Epithelial cell of esophagus (primary cell): ENCODE data around the gene APH1A.
A peak's percentile ranks its signal among the peaks of the same experiment; 100 is the strongest.
"Not testable (repeated sequence)": the region's sequence is repeated elsewhere in the genome, so short reads cannot be mapped to it uniquely, and the experiment has no call there.

Experiments used
- DNase-seq: peaks from one replicate; pipeline ENCODE4 v3.0.0; 2010; ENCODE audit warnings: low read depth
- H3K4me3 ChIP-seq: 2 replicates; pipeline ENCODE4 v1.5.1; 2011; ENCODE audit warnings: mild to moderate bottlenecking, low read length, control low read depth
- TF ChIP-seq, protein P1 (sequence below): IDR thresholded peaks from 2 replicates; pipeline ENCODE4 v1.5.1; 2011; ENCODE audit warnings: low read depth, mild to moderate bottlenecking, low read length, control low read depth, inconsistent platforms; ENCODE audit not compliant: insufficient read depth; ENCODE audit errors: missing control alignments

APH1A gene

DNA sequence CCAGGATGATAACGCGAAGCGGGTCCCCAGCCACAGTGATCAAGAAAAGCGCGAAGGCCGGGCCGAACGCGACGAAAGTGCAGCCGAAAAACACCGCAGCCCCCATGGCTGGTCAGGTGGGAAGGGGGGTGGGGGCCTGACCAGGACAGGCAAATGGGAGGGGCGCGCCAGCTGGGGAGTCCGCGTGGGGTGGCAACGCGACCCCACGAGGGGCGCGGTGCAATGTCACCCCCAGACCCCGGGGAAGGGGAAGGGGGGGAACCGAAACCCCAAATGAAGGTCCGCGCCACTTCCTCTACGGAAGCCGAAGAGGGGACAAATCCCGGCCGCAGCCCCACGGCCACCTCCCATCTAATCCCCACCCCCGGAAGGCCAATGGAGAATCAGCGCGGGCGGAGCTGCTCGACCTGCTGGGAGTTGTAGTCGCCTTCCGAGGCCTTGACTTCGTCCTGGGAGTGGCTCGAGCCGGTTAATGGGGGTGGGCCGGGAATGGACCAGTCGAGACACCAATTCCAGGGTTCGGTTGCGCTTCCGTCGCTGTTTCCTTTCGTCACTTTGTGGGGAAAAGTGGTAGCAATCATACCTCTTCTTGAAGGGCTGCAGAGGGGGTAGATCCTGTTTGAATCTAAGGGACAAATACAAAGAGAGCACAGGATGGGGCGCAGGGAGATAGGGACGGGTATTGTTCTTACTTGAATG, at the start of gene APH1A:
APH1A (minus strand) TSS at position 312 of the 699 bp plus-strand sequence; CDS start at position 106, 206 bp downstream.
- TF ChIP-seq, protein P1, sequence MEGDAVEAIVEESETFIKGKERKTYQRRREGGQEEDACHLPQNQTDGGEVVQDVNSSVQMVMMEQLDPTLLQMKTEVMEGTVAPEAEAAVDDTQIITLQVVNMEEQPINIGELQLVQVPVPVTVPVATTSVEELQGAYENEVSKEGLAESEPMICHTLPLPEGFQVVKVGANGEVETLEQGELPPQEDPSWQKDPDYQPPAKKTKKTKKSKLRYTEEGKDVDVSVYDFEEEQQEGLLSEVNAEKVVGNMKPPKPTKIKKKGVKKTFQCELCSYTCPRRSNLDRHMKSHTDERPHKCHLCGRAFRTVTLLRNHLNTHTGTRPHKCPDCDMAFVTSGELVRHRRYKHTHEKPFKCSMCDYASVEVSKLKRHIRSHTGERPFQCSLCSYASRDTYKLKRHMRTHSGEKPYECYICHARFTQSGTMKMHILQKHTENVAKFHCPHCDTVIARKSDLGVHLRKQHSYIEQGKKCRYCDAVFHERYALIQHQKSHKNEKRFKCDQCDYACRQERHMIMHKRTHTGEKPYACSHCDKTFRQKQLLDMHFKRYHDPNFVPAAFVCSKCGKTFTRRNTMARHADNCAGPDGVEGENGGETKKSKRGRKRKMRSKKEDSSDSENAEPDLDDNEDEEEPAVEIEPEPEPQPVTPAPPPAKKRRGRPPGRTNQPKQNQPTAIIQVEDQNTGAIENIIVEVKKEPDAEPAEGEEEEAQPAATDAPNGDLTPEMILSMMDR, result no peak
- peak; percentile 97 for DNase-seq
- H3K4me3 ChIP-seq, result peak within 1 kb of the TSS; percentile 93

DNA sequence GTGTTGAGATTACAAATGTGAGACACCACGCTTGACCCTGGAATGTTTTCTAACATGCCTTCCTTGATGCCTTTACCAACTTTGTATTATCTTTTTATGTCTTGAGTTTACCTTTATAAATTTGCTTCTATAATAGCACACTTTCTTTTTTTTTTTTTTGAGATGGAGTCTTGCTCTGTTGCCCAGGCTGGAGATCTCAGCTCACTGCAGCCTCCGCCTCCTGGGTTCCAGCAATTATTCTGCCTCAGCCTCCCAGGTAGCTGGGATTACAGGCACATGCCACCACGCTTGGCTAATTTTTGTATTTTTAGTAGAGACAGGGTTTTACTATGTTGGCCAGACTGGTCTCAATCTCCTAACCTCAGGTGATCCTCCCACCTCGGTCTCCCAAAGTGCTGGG, 45.9 kb upstream of the APH1A start:
- DNase-seq, H3K4me3 ChIP-seq: not testable (repeated sequence)

DNA sequence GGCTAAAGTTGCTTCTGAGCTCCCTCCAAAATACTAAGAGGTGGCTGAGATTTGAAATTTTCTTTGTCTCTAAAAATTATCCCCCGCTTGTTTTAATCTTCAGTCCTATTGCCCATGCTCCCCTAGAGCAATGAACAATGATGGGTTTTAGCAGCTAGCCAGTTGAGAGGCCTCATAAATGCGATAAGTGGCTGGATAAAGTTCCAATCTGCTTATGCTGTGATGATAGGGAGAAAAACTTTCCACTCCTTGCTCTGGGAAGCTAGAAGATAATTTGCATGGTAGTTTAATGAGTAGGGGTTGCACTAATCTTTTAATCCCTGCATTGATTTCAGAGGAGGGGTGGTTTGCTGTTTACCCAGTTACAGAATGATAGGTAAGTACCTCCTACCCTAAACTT, 42.9 kb upstream of the APH1A start:
- H3K4me3 ChIP-seq, result no peak overlapping the region
- DNase-seq, result no peak
- TF ChIP-seq, protein P1, result no peak

DNA sequence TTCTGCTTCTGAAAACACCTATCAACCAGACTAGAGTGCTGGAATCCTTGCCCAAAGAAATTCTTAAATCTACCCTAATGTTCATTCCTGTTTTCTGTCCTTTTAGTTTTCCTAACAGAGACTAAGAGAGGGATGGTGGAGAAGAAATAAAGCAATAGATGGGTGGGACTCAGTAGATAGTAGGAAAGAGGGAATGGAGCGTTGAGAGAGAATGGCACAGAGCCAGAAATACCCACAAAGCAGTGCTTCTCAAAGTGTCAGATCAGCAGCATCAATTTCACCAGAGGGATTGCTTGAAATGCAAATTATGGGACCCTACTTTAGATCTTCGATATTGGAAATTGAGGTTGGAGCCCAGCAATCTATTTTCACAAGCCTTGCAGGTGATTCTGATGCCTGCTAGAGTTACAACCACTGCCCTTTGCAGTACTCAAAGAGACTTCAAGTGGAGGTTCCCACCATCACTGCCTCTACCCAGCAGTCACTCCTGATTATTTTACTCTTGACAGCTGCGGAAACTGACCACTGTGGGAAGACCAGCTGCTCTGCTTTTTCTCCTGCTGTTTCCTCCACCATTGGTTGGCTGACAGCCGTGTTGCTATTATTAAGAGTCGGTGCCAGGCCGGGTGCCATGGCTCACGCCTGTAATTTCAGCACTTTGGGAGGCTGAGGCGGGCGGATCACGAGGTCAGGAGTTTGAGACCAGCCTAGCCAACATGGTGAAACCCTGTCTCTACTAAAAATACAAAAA, 41.1 kb upstream of the APH1A start:
- TF ChIP-seq, protein P1, result no peak
- H3K4me3 ChIP-seq, result no peak overlapping the region
- DNase-seq, result no peak

DNA sequence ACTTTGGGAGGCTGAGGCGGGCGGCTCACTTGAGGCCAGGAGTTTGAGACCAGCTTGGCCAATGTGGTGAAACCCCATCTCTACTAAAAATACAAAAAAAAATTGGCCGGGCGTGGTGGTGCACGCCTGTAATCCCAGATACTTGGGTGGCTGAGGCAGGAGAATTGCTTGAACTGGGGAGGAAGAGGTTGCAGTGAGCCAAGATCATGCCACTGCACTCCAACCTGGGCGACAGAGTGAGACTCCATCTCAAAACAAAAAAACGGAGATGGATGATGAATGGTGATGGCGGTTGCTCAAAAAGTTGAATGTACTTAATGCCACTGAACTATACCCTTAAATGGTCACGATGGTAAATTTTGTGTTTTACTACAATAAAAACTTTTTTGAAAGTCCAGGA, 39.8 kb upstream of the APH1A start:
- not testable (repeated sequence) for DNase-seq, H3K4me3 ChIP-seq

DNA sequence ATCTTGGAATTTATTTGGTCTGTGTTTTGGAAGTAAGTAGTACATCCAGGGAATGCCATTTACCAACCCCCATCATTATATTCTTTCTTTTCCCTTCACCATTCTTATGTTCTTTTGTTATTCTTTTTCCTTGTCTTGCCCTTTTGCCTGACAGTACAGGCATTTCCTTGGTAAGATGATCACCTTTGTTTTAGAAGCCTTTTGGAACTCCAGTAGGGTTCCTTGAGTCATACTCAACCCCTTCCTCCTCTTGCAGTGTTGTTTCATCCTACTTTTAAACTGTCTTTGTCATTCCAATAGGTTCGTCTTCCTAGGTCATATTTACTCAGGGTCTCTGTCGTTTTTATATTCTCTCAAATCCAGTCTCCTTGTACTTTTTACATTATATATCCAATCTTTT, 34.1 kb upstream of the APH1A start:
- H3K4me3 ChIP-seq, result no peak overlapping the region
- TF ChIP-seq, protein P1, result no peak
- no peak for DNase-seq

DNA sequence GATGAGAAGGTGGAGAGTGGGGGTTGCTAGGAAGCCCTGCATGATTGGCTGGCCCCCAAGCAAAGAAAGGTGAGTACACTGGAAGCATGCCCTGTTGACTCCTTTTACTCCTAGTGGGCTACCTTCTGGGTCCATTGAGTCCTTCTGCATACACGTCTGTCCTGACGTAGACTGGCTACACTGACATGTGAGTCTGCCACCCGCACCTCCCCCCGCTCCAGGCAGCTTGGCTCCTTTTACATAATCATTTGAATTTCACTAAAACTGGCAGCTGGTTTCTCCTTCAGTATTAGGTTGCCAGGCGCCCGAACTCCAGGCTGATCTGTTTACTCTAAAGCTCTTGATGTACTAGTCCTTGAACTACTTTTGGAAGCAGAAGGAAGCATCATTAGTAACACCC, 33.5 kb upstream of the APH1A start:
- TF ChIP-seq, protein P1, result no peak

DNA sequence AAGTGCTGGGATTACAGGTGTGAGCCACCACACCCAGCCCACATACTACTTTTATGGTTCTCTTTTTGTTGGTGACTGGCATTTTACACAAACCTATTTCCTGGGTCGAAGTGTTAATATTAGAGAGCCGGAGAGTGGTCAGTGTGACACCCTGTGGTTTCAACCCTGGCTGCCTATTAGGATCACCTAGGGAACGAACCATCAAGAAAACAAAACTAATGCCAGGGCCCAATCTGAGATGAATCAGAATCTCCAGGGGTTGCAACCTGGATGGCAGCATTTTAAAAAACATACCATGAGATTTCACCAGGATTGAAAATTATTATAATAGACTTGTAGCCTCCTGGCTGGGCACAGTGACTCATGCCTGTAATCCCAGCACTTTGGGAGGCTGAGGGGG, 30.9 kb upstream of the APH1A start:
- H3K4me3 ChIP-seq, result no peak overlapping the region
- no peak for DNase-seq
- TF ChIP-seq, protein P1, result no peak

More for the DNA sequence above, 33.5 kb upstream of the APH1A start:
- H3K4me3 ChIP-seq, result no peak overlapping the region
- DNase-seq, result no peak
